ENCODE measurements around the gene SMIM38.
A peak's percentile ranks its signal among the peaks of the same experiment; 100 is the strongest.

SMIM38 gene

GRCh38 chr11:69122326-69122629 is 33.5 kb upstream of the SMIM38 start:
- in situ Hi-C loops (cut with HindIII; ENCODE audit: low sequenced_read_pairs) = no loop called here
- no peak overlapping the region for H3K4me3 ChIP-seq (ENCODE audit: low read depth, low read length)
- TF ChIP-seq, protein P1, sequence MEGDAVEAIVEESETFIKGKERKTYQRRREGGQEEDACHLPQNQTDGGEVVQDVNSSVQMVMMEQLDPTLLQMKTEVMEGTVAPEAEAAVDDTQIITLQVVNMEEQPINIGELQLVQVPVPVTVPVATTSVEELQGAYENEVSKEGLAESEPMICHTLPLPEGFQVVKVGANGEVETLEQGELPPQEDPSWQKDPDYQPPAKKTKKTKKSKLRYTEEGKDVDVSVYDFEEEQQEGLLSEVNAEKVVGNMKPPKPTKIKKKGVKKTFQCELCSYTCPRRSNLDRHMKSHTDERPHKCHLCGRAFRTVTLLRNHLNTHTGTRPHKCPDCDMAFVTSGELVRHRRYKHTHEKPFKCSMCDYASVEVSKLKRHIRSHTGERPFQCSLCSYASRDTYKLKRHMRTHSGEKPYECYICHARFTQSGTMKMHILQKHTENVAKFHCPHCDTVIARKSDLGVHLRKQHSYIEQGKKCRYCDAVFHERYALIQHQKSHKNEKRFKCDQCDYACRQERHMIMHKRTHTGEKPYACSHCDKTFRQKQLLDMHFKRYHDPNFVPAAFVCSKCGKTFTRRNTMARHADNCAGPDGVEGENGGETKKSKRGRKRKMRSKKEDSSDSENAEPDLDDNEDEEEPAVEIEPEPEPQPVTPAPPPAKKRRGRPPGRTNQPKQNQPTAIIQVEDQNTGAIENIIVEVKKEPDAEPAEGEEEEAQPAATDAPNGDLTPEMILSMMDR (IDR thresholded peaks at IDR 0.05; ENCODE audit: low read depth, low read length, missing control alignments) = no peak
- no peak for DNase-seq (ENCODE audit: low read depth)

DNA sequence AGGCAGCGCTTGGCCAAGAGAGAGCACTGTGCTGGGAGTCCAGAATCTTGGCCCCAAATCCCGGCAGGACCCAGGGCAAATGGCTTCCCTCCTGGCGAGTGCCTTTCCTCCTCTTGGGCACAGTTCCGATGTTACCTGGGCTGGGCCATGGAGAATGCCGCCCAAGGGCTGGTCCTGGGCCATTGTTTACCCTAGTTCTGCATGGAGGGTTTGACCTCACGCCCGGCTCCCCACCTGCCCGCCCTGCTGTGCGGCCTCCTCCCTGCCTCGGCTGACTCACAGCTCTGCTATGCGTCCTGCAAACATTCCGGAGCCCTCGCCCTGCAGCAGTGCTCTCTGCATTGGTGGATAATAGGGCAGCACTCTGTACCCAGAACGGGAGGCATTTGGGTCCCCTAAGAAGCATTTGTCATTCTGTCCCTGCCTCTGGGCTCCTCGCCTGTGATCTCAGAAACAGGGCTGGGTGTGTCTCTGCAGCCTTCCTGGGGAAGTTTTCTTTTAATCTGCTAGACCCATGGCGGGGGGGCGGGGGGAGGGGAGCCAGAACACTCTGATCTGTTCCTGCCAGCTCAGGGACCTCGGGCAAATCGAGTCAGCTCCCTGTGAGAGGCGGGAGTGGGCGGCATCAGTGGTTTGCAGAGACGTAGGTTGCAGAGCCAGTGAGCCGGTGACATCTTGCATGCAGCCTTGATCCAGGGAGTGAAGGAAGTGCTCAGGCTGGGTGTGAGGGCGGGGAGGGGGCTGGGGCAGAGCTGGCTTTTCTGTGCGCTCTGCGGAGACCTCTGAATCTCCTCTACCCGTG is 32.9 kb upstream of the SMIM38 start:
- TF ChIP-seq, protein P1 (IDR thresholded peaks at IDR 0.05; ENCODE audit: low read depth, low read length, missing control alignments) = no peak
- in situ Hi-C loops (cut with HindIII; ENCODE audit: low sequenced_read_pairs) = no loop called here
- DNase-seq (ENCODE audit: low read depth) = peak; percentile 55
- peak overlapping the region; percentile 3 for H3K4me3 ChIP-seq (ENCODE audit: low read depth, low read length)

DNA sequence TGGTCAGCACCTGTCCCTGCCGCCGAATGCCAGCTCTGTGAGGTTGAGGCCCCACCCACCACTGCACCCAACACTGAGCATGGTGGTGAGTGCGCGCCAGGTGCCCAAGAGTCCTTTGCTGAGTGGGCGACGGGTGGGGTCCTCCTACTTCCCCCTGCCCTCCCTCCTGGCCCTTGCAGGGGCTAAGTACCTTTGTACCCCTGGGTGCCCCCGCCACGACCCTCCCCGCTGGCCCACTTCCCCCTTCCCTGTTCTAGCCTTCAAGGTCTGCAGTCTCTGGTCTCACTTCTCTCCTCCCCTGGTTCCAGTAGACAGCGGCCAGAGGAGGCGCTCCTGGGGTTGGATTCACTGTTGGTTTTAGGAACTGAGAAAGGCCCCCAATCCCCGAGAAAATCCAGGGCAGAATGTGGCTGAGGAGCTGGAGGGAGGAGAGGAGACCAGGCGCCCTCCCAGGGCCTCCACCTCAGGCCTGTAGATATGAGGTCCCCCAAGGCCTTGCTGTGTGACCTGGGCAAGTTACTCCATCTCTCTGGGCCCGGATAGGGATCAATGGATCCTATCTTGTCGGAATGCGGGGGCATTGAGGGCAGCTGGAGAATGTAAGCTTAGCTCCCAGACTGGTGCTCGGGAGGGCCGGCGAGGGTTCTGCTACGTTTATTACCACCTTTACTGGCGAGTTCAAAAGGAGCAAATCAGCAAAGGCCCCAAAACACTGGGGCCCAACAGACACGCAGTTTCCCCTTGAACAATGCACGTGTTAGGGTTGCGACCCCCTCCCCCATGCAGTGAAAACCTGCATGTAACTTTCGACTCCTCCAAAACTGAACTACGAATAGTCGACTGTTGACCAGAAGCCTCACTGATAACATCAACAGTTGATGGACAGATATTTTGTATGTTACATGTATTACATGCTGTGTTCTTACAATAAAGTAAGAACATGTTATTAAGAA is 31.9 kb upstream of the SMIM38 start:
- DNase-seq (ENCODE audit: low read depth) = no peak
- in situ Hi-C loops (cut with HindIII; ENCODE audit: low sequenced_read_pairs) = no loop called here
- TF ChIP-seq, protein P1 (IDR thresholded peaks at IDR 0.05; ENCODE audit: low read depth, low read length, missing control alignments) = no peak

GRCh38 chr11:69125861-69126260 is 29.9 kb upstream of the SMIM38 start:
- TF ChIP-seq, protein P1 (IDR thresholded peaks at IDR 0.05; ENCODE audit: low read depth, low read length, missing control alignments) = no peak
- H3K4me3 ChIP-seq (ENCODE audit: low read depth, low read length) = no peak overlapping the region
- in situ Hi-C loops (cut with HindIII; ENCODE audit: low sequenced_read_pairs) = no loop called here
- DNase-seq (ENCODE audit: low read depth) = no peak

More for the DNA sequence above, 31.9 kb upstream of the SMIM38 start:
- no peak overlapping the region for H3K4me3 ChIP-seq (ENCODE audit: low read depth, low read length)

DNA sequence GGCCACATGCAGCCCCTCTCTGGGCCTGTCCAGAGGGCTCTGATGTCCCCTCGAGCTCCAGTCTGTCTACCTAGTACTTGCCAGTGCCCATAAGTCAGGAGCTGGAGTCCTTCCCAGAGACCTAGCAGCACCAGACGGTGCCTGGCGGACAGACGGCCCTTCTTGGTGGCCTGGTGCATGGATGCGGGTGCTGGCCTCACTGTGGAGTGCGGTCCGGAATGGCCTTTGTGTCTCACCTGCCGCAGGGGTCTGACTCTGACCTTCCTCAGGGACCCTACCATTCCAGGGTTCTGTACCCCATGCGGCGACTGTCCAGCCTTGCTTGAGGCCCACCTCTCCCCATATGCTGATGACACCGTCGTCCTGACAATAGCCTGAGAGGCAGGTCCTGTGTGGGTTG is 29.4 kb upstream of the SMIM38 start:
- in situ Hi-C loops (cut with HindIII; ENCODE audit: low sequenced_read_pairs) = no loop called here
- TF ChIP-seq, protein P1 (IDR thresholded peaks at IDR 0.05; ENCODE audit: low read depth, low read length, missing control alignments) = no peak
- no peak overlapping the region for H3K4me3 ChIP-seq (ENCODE audit: low read depth, low read length)
- DNase-seq (ENCODE audit: low read depth) = no peak

GRCh38 chr11:69127081-69127850 is 28.5 kb upstream of the SMIM38 start:
- in situ Hi-C loops (cut with HindIII; ENCODE audit: low sequenced_read_pairs) = no loop called here
- TF ChIP-seq, protein P1 (IDR thresholded peaks at IDR 0.05; ENCODE audit: low read depth, low read length, missing control alignments) = no peak

More at GRCh38 chr11:69127081-69127850, 28.5 kb upstream of the SMIM38 start:
- DNase-seq (ENCODE audit: low read depth) = no peak
- no peak overlapping the region for H3K4me3 ChIP-seq (ENCODE audit: low read depth, low read length)

Data from astrocyte of the cerebellum (primary cell).